ENCODE measurements around the gene BOLA2B.
"Not testable (repeated sequence)": the region's sequence is repeated elsewhere in the genome, so short reads cannot be mapped to it uniquely, and the experiment has no call there.

Gene BOLA2B

DNA sequence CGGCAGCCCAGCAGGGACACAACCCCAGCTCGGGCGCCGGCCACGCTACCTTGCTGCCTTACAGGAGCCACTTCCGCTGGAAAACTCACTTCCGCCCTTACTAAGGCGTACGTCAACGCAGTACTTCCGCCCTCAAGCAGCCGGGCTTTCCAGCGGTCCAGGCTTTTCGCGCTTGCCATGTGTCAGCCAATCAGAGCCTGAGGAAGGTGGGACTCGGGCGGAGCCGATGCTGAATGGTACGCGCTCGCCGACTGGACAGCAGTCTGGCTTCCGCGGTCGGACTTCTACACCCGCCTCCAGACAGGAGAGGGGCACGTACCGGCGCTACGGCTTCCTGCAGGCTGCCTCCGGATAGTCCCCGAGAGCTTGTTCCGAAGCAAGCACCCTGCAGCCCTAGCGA is at the start of gene BOLA2B, which contains the start of gene SLX1A:
Gene BOLA2B (minus strand): TSS at position 52 of the 400 bp plus-strand sequence. CDS start 71 bp downstream, outside the sequence.
Gene SLX1A (plus strand): TSS at position 261 of the 400 bp plus-strand sequence. CDS start 210 bp downstream, outside the sequence.
- not testable (repeated sequence) for H3K4me3 ChIP-seq (ENCODE audit: severe bottlenecking)

DNA sequence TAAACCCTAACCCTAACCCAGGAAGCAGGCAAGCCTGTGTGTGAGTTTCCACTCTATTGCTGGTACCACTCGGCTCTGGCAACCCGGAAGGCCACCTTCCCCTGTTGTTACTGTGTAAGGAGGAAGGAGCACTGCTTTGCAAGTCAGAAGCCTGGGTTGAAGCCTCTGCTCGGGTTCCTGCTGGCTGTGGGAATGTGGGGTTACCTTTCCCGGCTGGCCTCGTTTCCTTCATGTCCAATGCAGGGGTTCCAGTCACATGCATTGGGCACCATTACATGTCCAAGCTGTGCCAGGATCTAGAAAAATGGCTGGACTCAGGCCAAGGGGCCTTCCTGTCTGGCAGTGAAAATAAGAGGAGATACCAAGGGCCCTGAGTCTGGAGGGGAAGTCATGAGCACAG is 23.6 kb upstream of the BOLA2B start:
- not testable (repeated sequence) for H3K4me1 ChIP-seq (ENCODE audit: insufficient read depth, poor library complexity, severe bottlenecking); H3K27me3 ChIP-seq (ENCODE audit: insufficient read depth, poor library complexity, severe bottlenecking); ATAC-seq (ENCODE audit: low read depth); H3K36me3 ChIP-seq (ENCODE audit: low read depth); H3K9me3 ChIP-seq (ENCODE audit: severe bottlenecking); H3K4me3 ChIP-seq (ENCODE audit: severe bottlenecking); H3K27ac ChIP-seq (ENCODE audit: poor library complexity, severe bottlenecking)
- peak; percentile 43 for DNase-seq (ENCODE audit: low spot score)

More for the DNA sequence above, at the start of gene BOLA2B, which contains the start of gene SLX1A:
- H3K27me3 ChIP-seq (ENCODE audit: insufficient read depth, poor library complexity, severe bottlenecking); H3K9me3 ChIP-seq (ENCODE audit: severe bottlenecking); H3K4me1 ChIP-seq (ENCODE audit: insufficient read depth, poor library complexity, severe bottlenecking); H3K27ac ChIP-seq (ENCODE audit: poor library complexity, severe bottlenecking); H3K36me3 ChIP-seq (ENCODE audit: low read depth); DNase-seq (ENCODE audit: low spot score): not testable (repeated sequence)
- peak; percentile 93 for ATAC-seq (ENCODE audit: low read depth)

DNA sequence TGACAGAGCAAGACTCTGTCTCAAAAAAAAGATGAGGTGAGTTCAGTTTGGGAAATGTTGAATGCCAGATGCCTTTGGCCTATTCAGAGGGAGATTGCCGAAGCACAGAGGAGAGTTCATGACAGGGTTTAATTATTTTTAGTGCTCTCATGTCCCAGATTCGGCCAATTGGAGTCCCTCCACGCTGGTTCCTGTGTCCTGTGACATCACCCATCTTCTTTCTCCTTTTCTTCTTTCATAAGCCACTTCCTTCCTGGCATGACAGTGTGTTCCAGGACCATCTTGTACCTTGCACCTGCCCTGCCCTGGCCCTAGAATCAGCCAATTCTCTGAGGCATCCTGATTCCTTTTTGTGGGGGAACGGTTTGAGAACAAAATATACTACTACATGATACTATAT is 17.9 kb upstream of the BOLA2B start:
- H3K9me3 ChIP-seq (ENCODE audit: severe bottlenecking); H3K27ac ChIP-seq (ENCODE audit: poor library complexity, severe bottlenecking); DNase-seq (ENCODE audit: low spot score); ATAC-seq (ENCODE audit: low read depth); H3K27me3 ChIP-seq (ENCODE audit: insufficient read depth, poor library complexity, severe bottlenecking); H3K4me3 ChIP-seq (ENCODE audit: severe bottlenecking); H3K4me1 ChIP-seq (ENCODE audit: insufficient read depth, poor library complexity, severe bottlenecking); H3K36me3 ChIP-seq (ENCODE audit: low read depth): not testable (repeated sequence)

DNA sequence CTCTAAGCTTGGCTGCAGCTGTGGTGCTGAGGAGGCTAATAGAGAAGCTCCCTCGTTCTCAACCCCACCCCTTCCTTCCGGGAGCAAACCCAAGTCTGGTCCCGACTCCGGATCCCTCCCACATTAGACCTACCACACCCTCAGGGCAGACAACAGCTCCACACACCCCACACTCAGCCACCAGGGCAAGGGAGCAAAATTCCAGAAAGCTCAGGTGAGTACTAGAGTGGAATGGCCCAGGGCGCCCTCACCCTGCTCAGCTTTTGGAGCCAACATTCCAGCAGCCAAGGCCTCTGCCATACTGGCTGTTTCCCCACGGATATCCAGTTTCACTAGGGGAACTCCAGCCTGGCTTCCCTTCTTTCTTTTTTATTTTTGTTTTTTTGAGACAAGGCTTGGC is 15.6 kb upstream of the BOLA2B start:
- H3K36me3 ChIP-seq (ENCODE audit: low read depth); H3K9me3 ChIP-seq (ENCODE audit: severe bottlenecking); H3K4me1 ChIP-seq (ENCODE audit: insufficient read depth, poor library complexity, severe bottlenecking); H3K27ac ChIP-seq (ENCODE audit: poor library complexity, severe bottlenecking); DNase-seq (ENCODE audit: low spot score); H3K4me3 ChIP-seq (ENCODE audit: severe bottlenecking); H3K27me3 ChIP-seq (ENCODE audit: insufficient read depth, poor library complexity, severe bottlenecking): not testable (repeated sequence)
- peak; percentile 37 for ATAC-seq (ENCODE audit: low read depth)

DNA sequence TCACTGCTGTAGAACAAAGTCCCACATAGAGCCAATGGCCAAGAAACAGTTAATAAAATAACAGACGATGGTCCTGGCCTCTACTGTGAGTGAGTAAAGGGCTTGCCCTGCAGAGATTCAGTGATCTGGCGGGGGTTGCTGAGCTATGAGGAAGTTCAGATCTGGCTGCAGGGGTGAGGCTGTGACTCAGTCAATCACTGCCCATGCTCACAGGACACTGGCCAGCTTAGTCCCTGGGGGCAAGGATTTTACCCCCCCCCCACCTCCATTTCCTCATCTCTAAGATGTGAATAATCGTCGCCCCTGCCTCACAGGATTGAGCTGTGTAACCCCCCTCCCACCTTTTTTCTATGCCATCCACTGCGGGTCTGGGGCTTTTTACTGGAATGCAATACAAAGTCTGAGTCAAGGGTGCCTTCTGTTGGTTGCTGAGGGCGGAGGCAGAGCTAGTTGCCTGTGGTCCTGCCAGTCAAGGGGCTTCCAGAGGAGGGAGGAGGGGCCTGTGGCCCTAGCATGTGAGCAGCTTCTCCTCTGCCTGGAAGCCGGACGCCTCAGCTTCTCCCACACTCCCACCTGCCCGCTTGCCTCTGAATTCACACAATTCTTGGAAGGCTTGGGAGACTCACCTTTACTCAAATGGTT is 13.7 kb upstream of the BOLA2B start:
- H3K4me3 ChIP-seq (ENCODE audit: severe bottlenecking); H3K9me3 ChIP-seq (ENCODE audit: severe bottlenecking); H3K4me1 ChIP-seq (ENCODE audit: insufficient read depth, poor library complexity, severe bottlenecking); H3K36me3 ChIP-seq (ENCODE audit: low read depth); H3K27me3 ChIP-seq (ENCODE audit: insufficient read depth, poor library complexity, severe bottlenecking); H3K27ac ChIP-seq (ENCODE audit: poor library complexity, severe bottlenecking): not testable (repeated sequence)
- DNase-seq (ENCODE audit: low spot score) (peak; percentile 18), ATAC-seq (ENCODE audit: low read depth) (peak; percentile 78)

DNA sequence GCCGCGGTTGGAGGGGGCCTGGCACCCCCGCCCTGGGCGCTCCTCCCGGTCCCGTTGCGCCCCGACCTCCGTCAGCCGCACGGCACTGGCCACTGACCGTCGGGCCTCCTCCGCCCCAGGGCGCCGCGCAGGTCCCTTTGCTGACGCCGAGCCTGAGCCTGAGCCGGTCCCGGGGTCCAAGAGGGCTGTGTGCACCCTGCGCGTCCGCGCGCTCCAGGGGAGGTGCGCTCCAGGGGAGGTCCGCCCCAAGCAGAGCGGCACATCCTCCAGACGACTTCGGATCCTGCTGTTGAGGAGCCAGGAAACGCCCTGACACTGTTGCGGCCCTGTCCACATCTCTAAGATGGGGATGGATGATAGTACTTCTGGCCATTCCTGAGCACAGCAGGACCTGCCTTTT is 12.8 kb upstream of the BOLA2B start:
- not testable (repeated sequence) for H3K9me3 ChIP-seq (ENCODE audit: severe bottlenecking); H3K4me1 ChIP-seq (ENCODE audit: insufficient read depth, poor library complexity, severe bottlenecking); H3K36me3 ChIP-seq (ENCODE audit: low read depth); DNase-seq (ENCODE audit: low spot score); H3K4me3 ChIP-seq (ENCODE audit: severe bottlenecking); H3K27ac ChIP-seq (ENCODE audit: poor library complexity, severe bottlenecking); H3K27me3 ChIP-seq (ENCODE audit: insufficient read depth, poor library complexity, severe bottlenecking)
- peak; percentile 2; the same call in 1 of the 3 replicates for ATAC-seq (ENCODE audit: low read depth)

DNA sequence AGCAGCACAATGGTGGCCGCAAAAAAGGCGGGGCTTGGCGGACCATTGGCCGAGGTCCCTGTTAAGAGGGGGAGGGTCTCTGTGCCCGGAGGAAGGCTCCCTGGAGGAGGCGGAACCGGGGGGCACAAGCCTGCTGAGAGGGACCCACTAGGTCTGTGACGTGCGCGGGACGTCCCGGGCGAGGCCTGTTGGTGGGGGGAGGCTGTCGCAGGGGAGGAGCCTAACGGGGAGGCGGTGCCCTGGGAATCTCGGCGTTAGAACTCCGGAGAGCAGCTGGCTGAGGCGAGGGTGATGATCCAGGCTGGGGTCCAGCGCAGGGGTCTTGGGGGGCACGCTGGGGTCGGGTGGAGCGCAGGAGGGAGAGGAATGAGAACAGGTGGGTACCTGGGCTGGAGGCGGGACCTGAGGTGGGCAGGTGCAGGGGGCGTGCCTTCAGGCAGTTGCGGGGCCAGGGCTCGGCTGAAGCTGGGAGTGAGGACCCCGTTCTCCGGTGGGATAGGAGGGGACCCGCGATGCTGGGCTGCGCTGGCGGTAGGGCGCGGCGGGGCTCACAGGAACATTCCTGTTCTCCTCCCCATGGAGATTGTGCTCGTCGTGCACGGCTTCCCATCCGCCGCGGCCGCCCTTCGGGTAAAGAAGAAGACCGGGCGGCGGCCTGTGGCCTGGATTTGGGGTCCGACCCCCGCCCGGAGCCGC is 12.2 kb upstream of the BOLA2B start:
- ATAC-seq (ENCODE audit: low read depth) (peak; percentile 23), DNase-seq (ENCODE audit: low spot score) (peak; percentile 34)
- not testable (repeated sequence) for H3K27ac ChIP-seq (ENCODE audit: poor library complexity, severe bottlenecking); H3K9me3 ChIP-seq (ENCODE audit: severe bottlenecking); H3K4me3 ChIP-seq (ENCODE audit: severe bottlenecking); H3K4me1 ChIP-seq (ENCODE audit: insufficient read depth, poor library complexity, severe bottlenecking); H3K27me3 ChIP-seq (ENCODE audit: insufficient read depth, poor library complexity, severe bottlenecking); H3K36me3 ChIP-seq (ENCODE audit: low read depth)

DNA sequence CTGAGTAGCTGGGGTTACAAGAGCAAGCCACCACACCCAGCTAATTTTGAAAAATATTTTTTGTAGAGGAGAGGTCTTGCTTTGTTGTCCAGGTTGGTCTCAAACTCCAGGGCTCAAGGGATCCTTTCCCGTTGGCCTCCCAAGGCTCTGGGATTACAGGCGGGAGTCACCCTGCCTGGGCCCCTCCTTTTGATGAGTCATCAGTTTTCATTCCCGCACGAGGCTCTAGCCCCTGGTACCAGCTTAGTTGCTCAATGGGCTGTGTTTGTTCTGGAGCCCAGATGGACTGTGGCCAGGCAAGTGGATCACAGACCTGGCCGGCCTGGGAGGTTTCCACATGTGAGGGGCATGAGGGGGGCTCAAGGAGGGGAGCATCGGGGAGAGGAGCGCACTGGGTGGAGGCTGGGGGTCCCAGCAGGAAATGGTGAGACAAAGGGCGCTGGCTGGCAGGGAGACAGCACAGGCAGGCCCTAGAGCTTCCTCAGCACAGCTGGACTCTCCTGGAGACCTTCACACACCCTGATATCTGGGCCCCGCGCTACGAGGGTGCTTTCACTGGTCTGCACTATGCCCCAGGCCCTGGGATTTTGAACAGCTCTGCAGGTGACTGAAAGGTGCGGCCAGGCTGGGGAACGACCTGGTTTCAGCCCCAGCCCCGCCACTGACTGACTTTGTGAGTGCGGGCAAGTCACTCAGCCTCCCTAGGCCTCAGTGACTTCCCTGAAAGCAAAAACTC is 6.3 kb upstream of the BOLA2B start:
- not testable (repeated sequence) for H3K27me3 ChIP-seq (ENCODE audit: insufficient read depth, poor library complexity, severe bottlenecking); H3K9me3 ChIP-seq (ENCODE audit: severe bottlenecking); H3K27ac ChIP-seq (ENCODE audit: poor library complexity, severe bottlenecking); H3K4me1 ChIP-seq (ENCODE audit: insufficient read depth, poor library complexity, severe bottlenecking); H3K4me3 ChIP-seq (ENCODE audit: severe bottlenecking); H3K36me3 ChIP-seq (ENCODE audit: low read depth); DNase-seq (ENCODE audit: low spot score)
- ATAC-seq (ENCODE audit: low read depth) = peak; percentile 71

DNA sequence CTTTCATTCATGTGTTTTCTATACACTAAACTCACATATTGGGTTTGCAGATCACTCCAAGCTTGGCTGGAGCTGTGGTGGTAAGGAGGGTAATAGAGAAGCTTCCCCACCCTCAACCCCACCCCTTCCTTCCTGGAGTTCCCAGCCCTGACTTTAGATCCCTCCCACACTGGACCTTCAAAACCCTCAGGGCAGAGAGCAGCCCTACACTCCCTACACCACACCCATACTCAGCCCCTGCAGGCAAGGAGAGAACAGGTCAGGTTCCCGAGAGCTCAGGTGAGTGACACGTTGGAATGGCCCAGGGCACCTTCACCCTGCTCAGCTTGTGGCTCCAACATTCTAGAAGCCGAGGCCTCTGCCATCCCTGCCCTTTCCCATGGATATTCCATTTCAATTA is 5.6 kb upstream of the BOLA2B start, which contains the start of gene SULT1A3:
Gene SULT1A3 (plus strand): TSS at position 207 of the 400 bp plus-strand sequence. CDS start 1,474 bp downstream, outside the sequence.
- H3K27me3 ChIP-seq (ENCODE audit: insufficient read depth, poor library complexity, severe bottlenecking); H3K4me3 ChIP-seq (ENCODE audit: severe bottlenecking); H3K27ac ChIP-seq (ENCODE audit: poor library complexity, severe bottlenecking); H3K36me3 ChIP-seq (ENCODE audit: low read depth); H3K4me1 ChIP-seq (ENCODE audit: insufficient read depth, poor library complexity, severe bottlenecking); DNase-seq (ENCODE audit: low spot score); H3K9me3 ChIP-seq (ENCODE audit: severe bottlenecking): not testable (repeated sequence)
- peak; percentile 59 for ATAC-seq (ENCODE audit: low read depth)

DNA sequence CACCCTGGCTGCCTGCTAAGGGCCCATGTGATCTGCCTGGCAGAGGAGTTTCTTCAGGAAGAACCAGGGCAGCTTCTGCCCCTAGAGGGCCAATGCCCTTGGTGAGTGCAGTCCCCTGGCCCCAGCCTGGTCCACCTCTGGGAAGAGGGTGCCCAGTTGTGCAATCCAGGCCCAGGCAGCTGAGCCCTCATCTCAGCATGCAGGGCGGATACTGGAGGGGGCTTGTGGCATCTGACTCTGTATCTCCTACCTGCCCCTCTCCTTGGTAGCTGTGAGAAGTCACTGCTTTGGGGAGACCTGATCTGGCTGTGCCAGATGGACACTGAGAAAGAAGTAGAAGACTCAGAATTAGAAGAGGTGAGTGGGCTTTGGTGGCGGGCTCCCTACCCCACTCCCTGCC is 3.5 kb upstream of the BOLA2B start:
- not testable (repeated sequence) for H3K4me1 ChIP-seq (ENCODE audit: insufficient read depth, poor library complexity, severe bottlenecking); H3K27ac ChIP-seq (ENCODE audit: poor library complexity, severe bottlenecking); DNase-seq (ENCODE audit: low spot score); H3K27me3 ChIP-seq (ENCODE audit: insufficient read depth, poor library complexity, severe bottlenecking); H3K4me3 ChIP-seq (ENCODE audit: severe bottlenecking); H3K36me3 ChIP-seq (ENCODE audit: low read depth); ATAC-seq (ENCODE audit: low read depth); H3K9me3 ChIP-seq (ENCODE audit: severe bottlenecking)
